Tibial artery (tissue), 4 donors: ENCODE measurements around the gene ZMYND19.

Experiments used
- DNase-seq, 2 donors: peaks; one replicate each; pipeline ENCODE4 v3.0.0-alpha.2; 2019
- H3K27ac ChIP-seq, 2 donors: fragments of 200-600 bp; sonication (generic) in 1 of 2; 1 replicate in 1 of 2; 2 replicates in 1 of 2; pipeline ENCODE4 v1.5.1; 2018 to 2019; ENCODE audit warnings: mild to moderate bottlenecking in 1 of 2
- H3K27me3 ChIP-seq, 2 donors: fragments of 200-600 bp; sonication (generic) in 1 of 2; one replicate each; pipeline versions ENCODE4 v1.5.1 to v1.6.0; 2016 to 2019
- H3K36me3 ChIP-seq, 3 donors: fragments of 200-600 bp; sonication (generic) in 2 of 3; one replicate each; pipeline ENCODE4 v1.5.1; 2016 to 2019; ENCODE audit warnings: mild to moderate bottlenecking in 2 of 3
- H3K4me1 ChIP-seq, 4 donors: fragments of 200-600 bp; sonication (generic) in 2 of 4; 1 replicate in 3 of 4; 2 replicates in 1 of 4; pipeline ENCODE4 v1.5.1; 2016 to 2019
- H3K4me3 ChIP-seq, 2 donors: fragments of 200-600 bp; sonication (generic) in 1 of 2; 1 replicate in 1 of 2; 2 replicates in 1 of 2; pipeline ENCODE4 v1.5.1; 2018 to 2019; ENCODE audit warnings: mild to moderate bottlenecking in 2 of 2
- H3K9me3 ChIP-seq, 3 donors: fragments of 200-600 bp; sonication (generic) in 1 of 3; one replicate each; pipeline ENCODE4 v1.5.1; 2016 to 2019
- intact Hi-C: fragments of 100-400 bp; cut with DNase I; formaldehyde crosslinking; loops from one replicate; pipeline ENCODE4 v1.15.0; 2023; ENCODE audit warnings: low total_unique reads
- TF ChIP-seq, protein P1 (sequence below), 2 experiments: fragments of 200-600 bp in 1 of 2; fragments of 450-650 bp in 1 of 2; IDR thresholded peaks; one replicate each; pipeline ENCODE4 v1.5.1; 2017 to 2019; ENCODE audit warnings: antibody characterized with exemption in 2 of 2, mild to moderate bottlenecking in 1 of 2, moderate library complexity in 1 of 2

Gene ZMYND19

DNA sequence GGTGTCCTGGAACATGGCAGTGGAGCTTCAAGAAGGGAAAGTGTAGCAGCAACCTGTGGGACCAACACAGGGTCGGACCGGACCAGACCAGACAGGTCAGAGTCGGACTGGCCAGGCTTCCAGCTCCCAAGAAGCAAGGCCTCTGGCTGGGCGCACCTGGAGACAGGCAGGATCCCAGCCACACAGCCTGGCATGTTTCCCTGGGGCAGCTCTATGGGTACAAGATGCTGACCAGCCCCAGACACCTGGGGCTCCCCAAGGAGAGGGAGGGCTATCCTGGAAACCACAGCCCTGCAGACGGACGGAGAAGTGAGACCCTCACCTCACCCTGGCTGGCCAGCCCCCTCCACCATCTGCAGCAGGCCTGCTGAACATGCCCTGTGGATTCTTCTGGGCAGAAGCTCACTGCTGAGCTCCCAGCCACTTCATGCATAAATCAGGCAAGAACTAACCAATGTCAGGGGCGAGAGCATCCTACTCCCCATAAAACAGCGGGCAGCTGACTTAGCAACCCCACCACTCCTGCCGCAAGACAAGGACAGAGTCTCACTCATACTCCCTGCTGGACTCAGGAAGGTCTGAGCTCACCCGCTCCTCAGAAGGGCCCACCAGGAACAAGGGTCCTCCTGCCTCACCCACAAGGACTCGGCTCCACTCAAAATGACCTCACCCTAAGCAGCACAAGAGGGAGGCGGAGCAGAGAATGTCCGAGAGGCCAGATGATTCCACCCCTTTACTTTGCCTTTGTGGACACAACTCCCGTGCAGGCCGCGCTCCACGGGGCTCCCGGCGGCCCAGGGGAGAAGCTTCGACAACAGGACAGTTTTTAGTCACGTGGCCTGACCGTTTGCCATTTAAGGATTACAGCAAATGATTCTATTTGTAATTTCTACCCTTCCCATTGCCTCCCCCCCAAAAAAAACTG, 8.7 kb downstream of the ZMYND19 start:
- H3K27ac ChIP-seq, result no peak overlapping the region
- no peaks in the 10 kb centered on the region for H3K9me3 ChIP-seq
- no peaks in the 10 kb centered on the region for H3K27me3 ChIP-seq
- intact Hi-C loops, result no loop called here
- H3K36me3 ChIP-seq, result peaks cover 15 to 55% (median 43%) of the 10 kb centered on the region in 3 donors
- TF ChIP-seq, protein P1, sequence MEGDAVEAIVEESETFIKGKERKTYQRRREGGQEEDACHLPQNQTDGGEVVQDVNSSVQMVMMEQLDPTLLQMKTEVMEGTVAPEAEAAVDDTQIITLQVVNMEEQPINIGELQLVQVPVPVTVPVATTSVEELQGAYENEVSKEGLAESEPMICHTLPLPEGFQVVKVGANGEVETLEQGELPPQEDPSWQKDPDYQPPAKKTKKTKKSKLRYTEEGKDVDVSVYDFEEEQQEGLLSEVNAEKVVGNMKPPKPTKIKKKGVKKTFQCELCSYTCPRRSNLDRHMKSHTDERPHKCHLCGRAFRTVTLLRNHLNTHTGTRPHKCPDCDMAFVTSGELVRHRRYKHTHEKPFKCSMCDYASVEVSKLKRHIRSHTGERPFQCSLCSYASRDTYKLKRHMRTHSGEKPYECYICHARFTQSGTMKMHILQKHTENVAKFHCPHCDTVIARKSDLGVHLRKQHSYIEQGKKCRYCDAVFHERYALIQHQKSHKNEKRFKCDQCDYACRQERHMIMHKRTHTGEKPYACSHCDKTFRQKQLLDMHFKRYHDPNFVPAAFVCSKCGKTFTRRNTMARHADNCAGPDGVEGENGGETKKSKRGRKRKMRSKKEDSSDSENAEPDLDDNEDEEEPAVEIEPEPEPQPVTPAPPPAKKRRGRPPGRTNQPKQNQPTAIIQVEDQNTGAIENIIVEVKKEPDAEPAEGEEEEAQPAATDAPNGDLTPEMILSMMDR (IDR thresholded peaks at IDR 0.05), result no peak
- DNase-seq, result no peak
- H3K4me3 ChIP-seq, result no peak overlapping the region
- peaks cover 0 to 27% (median 16%) of the 10 kb centered on the region in 4 donors for H3K4me1 ChIP-seq

DNA sequence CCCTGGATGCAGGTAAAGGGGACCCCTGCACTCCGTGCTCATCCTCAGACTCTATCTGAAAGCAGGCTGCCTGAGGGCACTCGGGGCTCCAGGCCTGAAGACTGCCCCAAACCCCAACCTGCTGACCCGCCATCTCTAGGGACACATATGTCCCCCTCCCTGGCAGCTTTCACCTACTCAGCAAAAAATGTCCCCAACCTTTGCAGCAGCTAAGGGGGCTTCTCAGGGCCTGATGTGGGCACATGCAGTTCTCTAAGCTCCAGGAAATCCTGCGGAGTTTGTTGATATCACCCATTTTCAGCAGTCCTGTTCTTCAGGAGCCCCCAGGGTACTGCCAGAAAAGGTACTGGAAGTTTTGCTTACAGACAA, 9.4 kb downstream of the ZMYND19 start:
- intact Hi-C loops, result no loop called here
- Histone ChIP-seq H3K27me3 (no peaks in the 10 kb centered on the region), H3K4me1 (peaks cover 0 to 34% (median 19%) of the 10 kb centered on the region in 4 donors), H3K36me3 (peaks cover 14 to 48% (median 43%) of the 10 kb centered on the region in 3 donors), H3K27ac (no peak overlapping the region), H3K4me3 (no peak overlapping the region), H3K9me3 (no peaks in the 10 kb centered on the region)
- TF ChIP-seq, protein P1 (IDR thresholded peaks at IDR 0.05), result no peak
- DNase-seq, result no peak

DNA sequence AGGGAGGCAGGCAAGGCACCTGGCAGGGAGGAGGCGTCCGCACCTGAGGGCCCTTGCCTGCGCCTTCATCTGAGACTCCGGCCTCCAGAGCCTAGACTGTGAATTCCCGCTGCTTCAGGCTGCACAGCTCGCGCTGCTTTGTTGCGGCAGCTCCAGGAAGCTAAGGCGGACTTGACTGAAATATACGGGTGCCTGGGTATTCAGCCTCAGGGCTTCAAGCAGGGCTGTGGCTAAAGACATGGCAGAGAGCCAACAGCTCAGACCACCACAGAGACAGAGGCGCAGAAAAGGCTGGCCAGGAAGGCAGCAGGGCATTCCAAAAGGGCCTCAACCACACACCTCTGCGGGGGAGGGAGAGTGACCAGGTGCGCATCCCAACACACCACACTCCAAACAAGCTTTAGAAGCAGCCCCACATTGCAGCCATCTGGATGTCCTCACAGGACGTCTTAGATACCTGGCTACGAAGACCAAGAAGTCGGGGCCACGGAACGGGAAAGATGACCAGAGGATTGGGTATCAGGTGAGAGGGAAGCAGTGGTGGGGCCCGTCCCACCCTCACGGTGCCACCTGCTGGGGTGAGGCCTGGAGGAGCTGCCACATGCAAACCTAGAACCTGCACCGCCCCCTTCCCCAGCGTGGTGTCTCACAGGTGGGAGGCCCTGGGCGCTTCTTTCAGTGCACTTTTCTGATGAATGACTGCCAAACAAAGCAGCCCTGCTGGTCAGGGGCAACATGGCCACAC, 9.9 kb downstream of the ZMYND19 start:
- Histone ChIP-seq H3K9me3 (no peaks in the 10 kb centered on the region), H3K4me1 (peaks cover 0 to 35% (median 19%) of the 10 kb centered on the region in 4 donors), H3K36me3 (peaks cover 19 to 47% (median 45%) of the 10 kb centered on the region in 3 donors), H3K4me3 (no peak overlapping the region), H3K27me3 (no peaks in the 10 kb centered on the region), H3K27ac (no peak overlapping the region)
- DNase-seq, result no peak
- intact Hi-C loops, result no loop called here
- TF ChIP-seq, protein P1 (IDR thresholded peaks at IDR 0.05), result no peak

DNA sequence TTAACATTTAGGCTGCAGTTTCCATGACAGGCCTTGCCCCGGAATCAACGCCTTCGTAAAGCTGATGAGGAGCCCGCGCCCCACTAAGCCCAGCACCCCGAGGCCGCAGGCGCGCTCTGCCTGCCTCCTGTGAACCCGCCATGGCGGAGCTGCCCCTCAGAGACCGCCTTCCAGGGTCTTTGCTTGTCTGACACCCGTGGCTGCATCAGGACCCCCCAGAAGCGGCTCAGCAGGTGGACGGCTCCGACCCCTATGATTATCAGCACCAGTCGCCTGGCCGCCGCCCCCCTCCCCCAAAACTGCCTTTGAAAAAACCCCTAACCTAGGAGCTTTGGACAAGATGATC, 11.1 kb downstream of the ZMYND19 start:
- no peak for DNase-seq
- H3K27ac ChIP-seq, result peak overlapping the region; percentile 72 to 75
- no peaks in the 10 kb centered on the region for H3K9me3 ChIP-seq
- H3K4me1 ChIP-seq, result peaks cover 0 to 35% (median 19%) of the 10 kb centered on the region in 4 donors
- TF ChIP-seq, protein P1 (IDR thresholded peaks at IDR 0.05), result no peak
- no peaks in the 10 kb centered on the region for H3K27me3 ChIP-seq
- peaks cover 26 to 53% (median 47%) of the 10 kb centered on the region in 3 donors for H3K36me3 ChIP-seq
- peak overlapping the region; percentile 67 to 79 for H3K4me3 ChIP-seq
- intact Hi-C loops, result no loop called here

DNA sequence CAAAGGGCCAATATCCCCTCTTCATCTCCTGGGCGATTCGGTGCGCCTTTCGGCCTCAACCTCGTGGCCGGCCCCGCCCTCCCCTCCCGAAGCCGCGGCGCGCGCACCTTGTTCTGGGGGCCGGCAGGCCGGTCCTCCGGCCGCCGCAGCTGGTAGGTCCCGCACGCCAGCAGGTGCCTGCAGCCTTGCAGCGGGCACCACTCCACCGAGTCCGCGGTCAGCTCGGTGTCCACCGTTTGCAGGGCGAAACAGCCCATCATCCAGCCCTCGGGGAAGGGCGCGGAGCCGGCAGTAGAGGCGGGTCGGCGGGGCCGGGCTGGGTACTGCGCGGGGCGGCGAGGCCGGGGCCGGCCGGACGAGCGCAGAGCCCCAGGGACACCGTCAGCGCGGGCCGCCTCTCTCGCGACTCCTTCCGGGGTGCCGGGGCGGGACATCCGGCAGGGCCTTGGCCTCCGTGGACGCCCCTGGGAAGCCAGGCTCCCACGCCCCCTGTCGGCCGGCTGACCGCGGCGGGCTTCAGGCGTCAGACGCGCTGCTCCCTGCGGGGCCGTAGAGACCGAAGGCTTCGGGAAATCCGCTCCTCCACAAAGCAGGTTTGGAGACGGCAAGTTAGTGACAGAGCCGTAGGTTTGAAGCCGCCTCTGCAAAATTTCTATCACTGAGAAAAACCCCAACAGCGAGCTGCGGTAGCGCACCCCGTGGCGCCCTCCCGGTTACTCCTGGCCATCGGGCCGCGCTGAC, 11.6 kb downstream of the ZMYND19 start, which contains the start of gene DPH7:
Gene DPH7, minus strand, starts transcription at position 408 of the 741 bp plus-strand sequence. Its CDS starts 148 bp downstream, at position 260.
- intact Hi-C loops, result no loop called here
- DNase-seq, result peak; percentile 92 to 95
- TF ChIP-seq, protein P1 (IDR thresholded peaks at IDR 0.05), result peak; percentile 88 to 95

More for the DNA sequence above, 11.6 kb downstream of the ZMYND19 start, which contains the start of gene DPH7:
- Histone ChIP-seq H3K36me3 (peaks cover 26 to 53% (median 47%) of the 10 kb centered on the region in 3 donors), H3K4me1 (peaks cover 0 to 35% (median 19%) of the 10 kb centered on the region in 4 donors), H3K4me3 (peak within 1 kb of the TSS; percentile 67 to 79), H3K27ac (peak within 1 kb of the TSS; percentile 72 to 75), H3K9me3 (no peaks in the 10 kb centered on the region), H3K27me3 (no peaks in the 10 kb centered on the region)
